COR-L47 (cell line): ENCODE measurements around the gene AJAP1.

Source experiments
- DNase-seq: peaks from one replicate; lab custom pipeline; 2025; lab: John Stamatoyannopoulos, UW

Gene AJAP1

DNA sequence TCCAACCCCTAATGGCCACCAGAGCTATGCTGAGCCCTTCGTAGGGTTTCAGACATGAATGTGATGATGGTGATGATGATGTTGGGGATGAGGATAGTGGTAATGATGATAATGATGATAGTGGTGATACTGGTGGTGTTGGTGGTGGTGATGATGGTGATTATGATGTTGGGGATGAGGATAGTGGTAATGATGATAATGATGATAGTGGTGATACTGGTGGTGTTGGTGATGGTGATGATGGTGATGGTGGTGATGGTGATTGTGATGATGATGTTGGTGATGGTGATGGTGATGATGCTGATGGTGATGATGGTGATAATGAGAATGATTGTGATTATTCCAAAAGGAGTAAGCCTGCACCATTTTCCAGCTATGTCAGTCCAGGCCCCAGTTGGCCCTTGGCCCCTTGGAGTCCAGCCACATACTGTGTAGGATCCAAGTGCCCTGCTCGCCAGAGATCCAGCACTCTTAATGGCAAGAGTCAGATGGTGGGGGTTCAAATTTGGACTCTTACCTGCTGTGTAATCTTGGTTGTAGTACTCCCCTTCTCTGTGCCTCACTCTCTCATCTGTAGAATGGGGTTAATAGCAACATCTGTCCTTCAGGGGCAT, 28.3 kb downstream of the AJAP1 start:
- no peak for DNase-seq

- DNase-seq = no peak
These were observed 29.7 kb downstream of the AJAP1 start for GRCh38 chr1:4684136-4684535.

DNA sequence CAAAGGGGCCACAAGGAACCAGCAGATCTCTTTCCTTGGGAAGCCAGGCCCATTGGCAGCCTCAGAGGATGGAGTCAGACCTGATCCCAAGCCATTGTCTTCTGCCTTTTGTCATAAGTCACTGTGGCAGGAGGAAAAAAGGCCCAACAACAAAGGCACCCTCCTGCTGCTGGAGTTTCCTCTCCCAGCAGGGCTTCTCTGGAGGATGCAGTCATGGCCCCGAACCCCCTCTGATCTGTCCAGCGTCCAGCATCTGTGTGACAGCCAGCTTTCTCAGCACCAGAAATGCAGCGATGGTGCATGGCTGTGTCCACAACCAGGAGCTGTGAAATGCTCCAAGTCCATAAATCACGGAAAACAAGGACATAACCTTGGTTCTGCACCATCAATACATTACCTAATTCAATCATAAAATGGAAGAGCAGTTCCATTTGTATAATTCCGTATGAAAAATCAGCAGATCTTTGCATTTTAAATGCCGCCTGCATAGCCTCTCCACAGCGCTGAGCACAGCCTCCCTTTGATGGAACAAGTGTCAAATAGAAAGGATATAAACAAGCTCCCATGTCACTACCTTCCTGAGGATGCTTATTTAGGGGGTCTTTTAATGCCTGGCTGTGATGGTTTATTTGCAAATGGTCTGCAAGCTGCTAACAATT, 30.6 kb downstream of the AJAP1 start:
- DNase-seq = no peak

DNA sequence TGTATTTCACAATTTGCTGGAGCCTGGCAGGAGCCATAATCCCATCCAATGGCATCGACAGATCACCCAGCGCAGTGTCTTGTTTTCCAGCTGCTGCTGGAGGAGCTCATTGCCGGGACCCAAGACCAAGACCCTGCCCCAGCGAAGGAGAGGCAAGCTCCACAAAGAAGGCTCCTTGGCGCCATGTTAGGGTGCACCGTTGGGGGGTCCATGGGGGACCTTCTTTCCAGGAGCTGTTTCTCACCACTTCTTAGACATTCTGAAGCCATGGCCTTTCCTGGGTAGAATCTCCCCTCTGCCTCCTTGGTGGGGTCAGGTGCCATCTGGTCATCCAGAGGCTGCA, 31.1 kb downstream of the AJAP1 start:
- no peak for DNase-seq

GRCh38 chr1:4687943-4688342, 33.5 kb downstream of the AJAP1 start:
- no peak for DNase-seq

- no peak for DNase-seq
These were observed 35.0 kb downstream of the AJAP1 start for GRCh38 chr1:4689271-4689935.

DNA sequence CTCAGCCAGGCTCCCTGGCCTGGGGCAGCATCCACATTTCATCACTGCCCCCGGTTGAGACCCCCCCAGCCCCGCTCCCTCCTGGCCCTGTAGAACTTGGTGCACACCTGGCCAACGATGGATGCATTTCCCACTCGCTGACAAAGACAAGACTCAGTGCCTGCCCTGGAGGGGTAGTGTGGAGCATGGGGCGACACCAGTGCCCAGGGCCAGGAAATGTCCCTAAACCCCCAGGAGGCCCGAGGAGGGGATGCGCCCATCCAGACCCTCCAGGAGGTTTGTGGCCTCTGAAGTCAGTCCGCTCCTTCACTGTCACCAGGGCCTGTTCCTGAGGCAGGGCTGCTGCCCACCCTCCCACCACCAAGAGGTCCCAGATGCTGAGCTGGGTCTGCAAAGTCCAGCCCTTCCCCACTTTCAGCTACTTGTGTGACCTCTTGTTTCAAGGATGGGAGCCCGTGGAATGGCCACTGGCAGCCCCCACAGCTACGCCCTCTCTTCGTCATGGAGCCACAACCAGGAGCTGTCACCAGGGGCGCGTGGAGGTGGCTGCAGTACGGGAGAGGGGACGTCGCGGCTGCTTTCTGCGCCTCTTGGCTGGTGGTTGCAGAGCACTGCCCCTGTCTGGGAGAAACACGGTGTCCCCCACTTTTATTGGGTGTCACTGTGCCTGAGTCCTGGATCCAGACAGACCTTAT, 35.7 kb downstream of the AJAP1 start:
- no peak for DNase-seq

DNA sequence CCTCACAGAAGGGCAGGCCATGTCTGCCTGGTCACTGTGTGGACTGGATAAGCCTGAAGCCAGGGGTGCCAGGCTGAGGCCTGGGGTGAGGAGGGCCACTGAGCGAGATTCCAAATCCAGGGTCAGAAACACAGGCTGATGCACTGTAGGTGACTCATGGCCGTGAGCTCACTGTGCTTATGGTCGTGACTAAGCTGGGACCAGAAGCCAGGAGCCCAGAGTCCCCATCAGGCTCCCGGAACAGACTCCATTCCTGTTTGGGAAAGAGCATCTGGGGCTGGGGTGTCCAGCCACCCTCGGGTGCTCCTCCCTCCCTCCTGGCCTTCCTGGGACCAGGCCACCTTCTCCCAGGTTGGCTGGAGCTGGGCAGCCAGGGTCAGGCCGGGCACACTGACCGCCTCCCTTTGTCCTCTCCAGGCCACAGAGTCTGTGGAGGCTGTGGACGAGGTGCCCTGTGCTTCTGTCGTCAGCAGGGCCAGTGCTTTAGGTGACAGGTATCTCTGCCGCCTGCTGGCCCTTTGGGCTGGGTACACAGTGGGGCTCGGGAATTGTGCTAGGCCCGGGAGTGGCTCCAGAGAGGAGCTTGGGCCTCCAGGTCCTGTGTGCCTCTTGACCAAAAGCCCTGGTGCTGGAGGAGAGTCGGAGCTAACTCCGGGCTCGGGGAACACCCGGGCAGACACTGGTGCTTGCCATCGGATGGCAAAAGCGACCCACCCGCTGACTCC, 36.7 kb downstream of the AJAP1 start:
- DNase-seq = no peak

DNA sequence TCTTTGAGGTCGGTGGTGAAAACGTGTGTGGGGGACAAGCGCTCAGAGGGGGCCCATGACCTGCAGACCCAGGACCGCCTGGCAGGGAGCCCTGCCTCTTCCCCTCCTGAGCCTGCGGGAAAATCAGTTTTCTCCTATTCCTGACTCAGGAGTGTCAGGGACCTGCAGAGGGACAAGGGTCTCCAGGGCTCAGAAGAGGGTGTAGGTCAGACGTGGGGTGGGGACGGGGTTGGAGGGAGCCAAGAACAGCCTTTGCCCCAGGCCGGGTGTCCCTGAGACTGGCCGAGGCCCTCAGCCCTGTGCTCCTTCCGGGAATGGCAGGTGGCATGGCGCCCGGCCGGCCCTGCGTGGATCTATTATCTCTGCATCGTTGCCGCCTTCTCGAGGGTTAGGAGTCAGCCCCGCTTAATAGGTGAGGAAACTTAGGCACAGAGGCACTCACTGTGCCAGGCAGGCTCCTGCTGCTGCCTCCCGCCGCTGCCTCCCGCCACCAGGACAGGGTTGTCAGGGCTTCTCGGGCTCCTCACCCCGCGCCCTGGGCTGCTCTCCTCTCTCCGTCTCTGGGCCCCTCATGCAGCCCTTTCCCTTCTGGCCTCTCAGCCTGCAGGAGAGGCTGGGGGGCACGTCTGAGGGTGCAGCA, 37.5 kb downstream of the AJAP1 start:
- DNase-seq = no peak

GRCh38 chr1:4692437-4692836, 38.0 kb downstream of the AJAP1 start:
- DNase-seq = no peak

- DNase-seq = no peak
These were observed 38.9 kb downstream of the AJAP1 start for GRCh38 chr1:4693331-4693730.

DNA sequence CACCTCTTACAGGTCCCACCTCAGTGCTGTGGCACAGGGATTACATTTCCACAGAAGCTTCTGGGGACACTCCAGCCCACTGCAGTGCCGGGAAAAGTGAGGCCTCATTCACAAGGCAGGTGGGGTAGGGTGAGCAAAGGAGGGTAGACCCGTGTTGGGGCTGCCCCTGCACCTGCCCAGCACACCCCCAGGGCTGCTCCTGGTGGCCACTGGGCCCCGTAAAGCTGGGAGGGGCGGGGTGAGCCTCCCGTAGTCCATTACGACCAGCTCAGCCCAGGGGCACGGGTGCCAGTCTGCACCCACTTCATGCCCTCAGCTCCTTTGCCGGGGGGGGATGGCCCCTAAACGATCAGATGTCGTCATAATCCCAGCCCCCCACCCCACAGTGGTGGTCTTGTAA, 39.5 kb downstream of the AJAP1 start:
- DNase-seq = no peak

GRCh38 chr1:4694492-4694891, 40.1 kb downstream of the AJAP1 start:
- DNase-seq = no peak

DNA sequence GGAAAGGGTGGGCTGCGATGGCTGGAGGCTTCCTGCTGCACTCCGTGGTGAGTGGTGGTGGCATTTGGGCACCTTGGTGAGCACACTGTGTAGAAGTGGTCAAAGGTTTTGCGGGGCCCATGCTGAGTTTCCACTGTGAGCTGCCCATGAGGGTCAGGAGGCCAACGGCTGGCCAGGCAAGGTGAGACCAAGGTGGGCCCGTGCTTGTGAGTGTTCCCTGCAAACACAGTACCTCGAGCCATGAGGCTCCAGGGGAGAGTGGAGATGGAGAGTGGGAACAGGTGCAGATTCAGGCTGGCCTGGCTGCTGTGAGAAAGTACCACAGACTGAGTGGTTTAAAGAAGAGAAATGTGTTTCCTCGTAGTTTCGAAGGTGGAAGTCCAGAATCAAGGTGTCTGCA, 40.8 kb downstream of the AJAP1 start:
- no peak for DNase-seq

GRCh38 chr1:4696161-4696745, 41.8 kb downstream of the AJAP1 start:
- no peak for DNase-seq

DNA sequence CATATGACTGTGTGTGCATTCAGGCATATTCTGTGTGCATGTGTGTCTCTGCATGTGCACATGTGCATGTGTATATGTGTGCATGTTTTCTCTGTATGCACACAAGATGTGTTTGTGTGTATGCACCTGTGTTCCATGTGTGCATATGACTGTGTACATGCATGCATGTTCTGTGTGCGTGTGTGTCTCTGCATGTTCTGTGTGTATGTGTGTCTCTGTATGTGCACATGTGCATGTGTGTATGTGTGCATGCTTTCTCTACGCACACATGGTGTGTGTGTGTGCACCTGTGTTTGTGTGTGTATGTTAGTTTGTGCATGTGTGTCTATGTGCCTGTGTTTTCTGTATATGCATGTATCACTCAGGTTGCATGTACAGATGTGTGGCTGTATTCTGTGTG, 42.3 kb downstream of the AJAP1 start:
- DNase-seq = no peak

DNA sequence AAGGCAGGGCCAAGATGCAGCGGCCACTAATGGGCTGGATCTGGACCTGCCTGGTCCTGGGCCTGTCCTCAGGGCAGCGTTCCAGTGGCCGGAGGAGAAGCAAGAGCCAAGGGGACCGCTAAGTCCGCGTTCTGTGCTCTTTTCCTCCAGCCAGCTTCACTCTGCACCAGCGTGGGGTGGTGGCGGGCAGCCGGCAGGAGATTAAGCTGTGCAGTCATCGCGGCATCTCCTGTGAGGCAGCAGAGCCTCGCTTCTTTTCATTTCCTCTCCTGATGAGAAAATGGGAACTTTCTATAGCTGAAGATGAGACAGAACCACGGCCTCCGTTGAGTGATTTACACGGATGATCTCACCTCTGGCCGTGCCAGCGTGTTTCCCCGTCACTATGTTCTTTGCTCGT, 43.4 kb downstream of the AJAP1 start:
- no peak for DNase-seq

DNA sequence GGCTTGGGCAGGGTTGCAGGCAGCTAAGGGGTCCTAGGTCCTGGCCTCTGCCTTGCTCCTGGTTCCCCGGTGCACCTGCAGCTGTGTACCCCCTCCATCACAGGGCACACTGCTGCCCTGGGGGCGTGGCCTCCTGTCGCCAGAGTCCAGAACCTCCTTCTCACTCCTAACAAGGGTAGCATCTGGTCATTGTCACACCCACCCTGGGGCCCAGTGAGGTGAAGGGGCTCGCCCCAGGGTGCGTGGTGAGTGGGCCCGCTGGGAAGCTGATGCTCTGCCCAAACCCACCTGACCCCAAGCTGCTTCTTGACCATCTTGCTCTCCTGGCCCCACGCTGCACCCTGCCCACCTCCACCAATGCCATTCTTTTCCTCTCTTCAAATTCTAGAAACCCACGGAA, 44.5 kb downstream of the AJAP1 start:
- DNase-seq = no peak

DNA sequence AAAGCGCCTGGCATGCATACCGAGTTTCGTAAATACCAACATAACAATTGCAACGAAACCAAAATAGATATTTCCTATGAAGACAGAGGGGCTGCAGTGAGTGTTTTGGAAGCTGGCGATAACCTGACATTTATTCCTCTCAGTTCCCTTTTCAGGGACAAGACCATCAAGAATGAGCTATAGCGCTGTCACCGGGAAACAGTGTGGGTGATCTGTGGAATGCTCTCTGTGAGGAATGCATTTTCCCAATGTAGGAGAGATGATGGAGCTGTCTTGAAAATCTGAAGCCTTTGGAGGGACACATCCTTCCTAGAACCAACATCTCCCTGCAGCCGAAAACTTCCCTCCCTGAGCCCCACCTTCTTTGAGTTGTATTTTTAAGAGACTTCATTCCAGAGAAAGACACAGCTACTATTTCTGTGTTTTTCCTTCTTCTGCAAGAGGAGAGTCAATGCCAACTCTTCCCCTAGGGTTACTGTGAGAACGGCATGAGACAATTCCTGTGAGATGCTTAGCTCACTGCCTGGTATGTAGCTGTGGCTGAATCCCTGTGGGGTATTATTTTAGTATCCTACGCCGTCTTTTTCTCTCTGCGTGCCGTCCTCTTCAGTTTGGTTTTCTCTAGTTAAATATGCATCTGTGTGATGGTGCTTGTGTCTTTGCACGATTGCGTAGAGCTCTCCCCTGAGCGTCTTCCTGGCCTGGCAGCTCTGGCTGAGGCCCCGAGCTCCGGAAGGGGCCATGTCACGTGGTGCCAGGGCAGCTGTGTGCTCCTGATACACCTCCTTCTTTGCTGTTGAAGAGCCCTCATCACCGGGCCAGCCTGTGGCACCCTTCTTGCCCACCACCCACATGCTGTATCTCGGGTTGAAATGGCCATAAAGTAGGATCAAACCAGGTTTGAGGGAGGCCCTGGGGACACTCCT, 45.2 kb downstream of the AJAP1 start:
- no peak for DNase-seq

- peak; percentile 62 for DNase-seq
These were observed 46.4 kb downstream of the AJAP1 start for GRCh38 chr1:4700801-4701200.

DNA sequence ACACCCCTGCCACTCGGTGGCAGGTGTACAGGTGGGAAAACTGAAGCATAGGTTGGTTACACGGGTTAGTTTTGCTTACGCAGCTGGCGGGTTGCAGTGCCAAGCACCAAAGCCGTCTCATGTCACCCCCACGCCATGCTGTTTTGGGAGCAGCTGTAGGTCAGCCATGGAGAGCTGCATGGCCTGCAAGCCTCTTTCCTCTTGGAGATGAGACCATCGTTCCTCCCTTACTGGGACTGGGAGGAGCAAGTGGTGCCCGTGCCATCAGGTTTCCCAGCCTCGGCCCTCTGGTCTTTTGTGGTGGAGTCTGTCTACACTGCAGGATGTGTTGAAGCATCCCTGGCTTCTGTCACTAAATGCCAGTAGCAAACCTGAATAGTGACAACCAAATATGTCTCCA, 46.9 kb downstream of the AJAP1 start:
- no peak for DNase-seq
